Uterus (tissue), 4 donors: ENCODE measurements around the gene ADPRM. TPM values are rescaled to one million over a fixed set of nuclear protein-coding genes. Genes with fewer than 3 reads are reported as not detected.

Experiments
- DNase-seq, 2 donors: peaks; one replicate each; pipeline ENCODE4 v3.0.0-alpha.2; 2019 to 2020
- H3K27ac ChIP-seq, 2 donors: fragments of 200-600 bp; sonication (generic); 1 replicate in 1 of 2; 2 replicates in 1 of 2; pipeline ENCODE4 v1.5.1; 2016 to 2018
- H3K27me3 ChIP-seq, 2 donors: fragments of 200-600 bp; sonication (generic); one replicate each; pipeline ENCODE4 v1.5.1; 2018 to 2019; ENCODE audit warnings: control low read depth in 1 of 2
- H3K36me3 ChIP-seq, 2 donors: fragments of 200-600 bp; sonication (generic); one replicate each; pipeline ENCODE4 v1.5.1; 2019; ENCODE audit warnings: control low read depth in 1 of 2
- H3K4me1 ChIP-seq, 2 donors: fragments of 200-600 bp; sonication (generic); one replicate each; pipeline ENCODE4 v1.5.1; 2018 to 2019; ENCODE audit warnings: control low read depth in 1 of 2
- H3K4me3 ChIP-seq, 2 donors: fragments of 200-600 bp; sonication (generic); 1 replicate in 1 of 2; 2 replicates in 1 of 2; pipeline ENCODE4 v1.5.1; 2018 to 2019; ENCODE audit warnings: mild to moderate bottlenecking in 1 of 2
- H3K9me3 ChIP-seq, 2 donors: fragments of 200-600 bp; sonication (generic); one replicate each; pipeline ENCODE4 v1.5.1; 2019; ENCODE audit warnings: control low read depth in 1 of 2
- CTCF ChIP-seq, 4 experiments: fragments of 200-600 bp in 2 of 4; fragments of 450-650 bp in 2 of 4; sonication (generic) in 2 of 4; IDR thresholded peaks; one replicate each; pipeline ENCODE4 v1.5.1; 2016 to 2019; ENCODE audit warnings: antibody characterized with exemption in 4 of 4, mild to moderate bottlenecking in 2 of 4, moderate library complexity in 1 of 4
- POLR2A ChIP-seq, 2 donors: fragments of 450-650 bp; IDR thresholded peaks; one replicate each; pipeline ENCODE4 v1.6.1; 2016; ENCODE audit warnings: antibody characterized with exemption in 2 of 2, mild to moderate bottlenecking in 1 of 2, moderate library complexity in 1 of 2
- intact Hi-C: fragments of 100-400 bp; cut with DNase I; formaldehyde crosslinking; loops from one replicate; pipeline ENCODE4 v1.15.1; 2023; ENCODE audit warnings: low total_unique reads
- total RNA-seq, 4 donors: library from RNA; depleted of rRNA in 3 of 4; stranded (reverse); fragments of >200 nt in 3 of 4; gene quantifications; one replicate each; pipeline versions ENCODE4 v1.1.0 to v1.2.4, GENCODE V29; 2014 to 2023
- donor health status: DM: yes; HTN: yes; CAD: no.

The ADPRM gene
- 10 to 100 TPM; 14.0 to 32.6 (median 17.8) TPM for total RNA-seq

GRCh38 chr17:10697092-10698081, at the start of gene ADPRM, which contains the start of gene SCO1:
TSS of gene ADPRM (plus strand) at chr17:10697594. CDS start at chr17:10704927, 7,333 bp downstream.
TSS of gene SCO1 (minus strand) at chr17:10697533. CDS start at chr17:10697507, 26 bp downstream.
- intact Hi-C loops = no loop called here
- no peaks in the 10 kb centered on the region for H3K36me3 ChIP-seq
- TF ChIP-seq CTCF (IDR thresholded peaks at IDR 0.05) = peak; percentile 32 to 60 (median 50)
- TF ChIP-seq POLR2A (IDR thresholded peaks at IDR 0.05) = peak; percentile 95

GRCh38 chr17:10648381-10648780, 49.0 kb upstream of the ADPRM start:
- no peak overlapping the region for H3K27ac ChIP-seq
- intact Hi-C loops = loop anchor here (5.0 kb wide), 1 partner anchor 194 kb away; no protein-coding TSS in a partner anchor
- no peak for TF ChIP-seq POLR2A (IDR thresholded peaks at IDR 0.05)
- no peak for TF ChIP-seq CTCF (IDR thresholded peaks at IDR 0.05)
- no peak overlapping the region for H3K4me3 ChIP-seq
- no peaks in the 10 kb centered on the region for H3K27me3 ChIP-seq
- no peaks in the 10 kb centered on the region for H3K36me3 ChIP-seq
- no peak for DNase-seq
- no peaks in the 10 kb centered on the region for H3K4me1 ChIP-seq
- no peaks in the 10 kb centered on the region for H3K9me3 ChIP-seq

More at GRCh38 chr17:10697092-10698081, at the start of gene ADPRM, which contains the start of gene SCO1:
- DNase-seq = peak; percentile 92 to 93
- Histone ChIP-seq H3K4me3 (peak within 1 kb of the TSS; percentile 68 to 78), H3K27ac (peak within 1 kb of the TSS; percentile 90 to 91), H3K9me3 (no peaks in the 10 kb centered on the region), H3K4me1 (no peaks in the 10 kb centered on the region), H3K27me3 (no peaks in the 10 kb centered on the region)

GRCh38 chr17:10648956-10649355, 48.4 kb upstream of the ADPRM start:
- DNase-seq = no peak
- H3K27me3 ChIP-seq = no peaks in the 10 kb centered on the region
- no peaks in the 10 kb centered on the region for H3K9me3 ChIP-seq
- no peak overlapping the region for H3K4me3 ChIP-seq
- no peaks in the 10 kb centered on the region for H3K4me1 ChIP-seq
- intact Hi-C loops = loop anchor here (5.0 kb wide), 1 partner anchor 193 kb away; no protein-coding TSS in a partner anchor
- H3K27ac ChIP-seq = no peak overlapping the region
- no peaks in the 10 kb centered on the region for H3K36me3 ChIP-seq
- TF ChIP-seq CTCF (IDR thresholded peaks at IDR 0.05) (no peak), POLR2A (IDR thresholded peaks at IDR 0.05) (no peak)

- Histone ChIP-seq H3K4me3 (no peak overlapping the region), H3K27me3 (no peaks in the 10 kb centered on the region), H3K9me3 (no peaks in the 10 kb centered on the region), H3K27ac (no peak overlapping the region), H3K36me3 (no peaks in the 10 kb centered on the region), H3K4me1 (no peaks in the 10 kb centered on the region)
- intact Hi-C loops = loop anchor here (5.0 kb wide), 1 partner anchor 193 kb away; no protein-coding TSS in a partner anchor
- no peak for TF ChIP-seq CTCF (IDR thresholded peaks at IDR 0.05)
- no peak for TF ChIP-seq POLR2A (IDR thresholded peaks at IDR 0.05)
- DNase-seq = no peak
Observed at GRCh38 chr17:10649602-10650001, 47.8 kb upstream of the ADPRM start.

- Histone ChIP-seq H3K36me3 (no peaks in the 10 kb centered on the region), H3K27ac (no peak overlapping the region), H3K4me3 (no peak overlapping the region), H3K4me1 (no peaks in the 10 kb centered on the region), H3K9me3 (no peaks in the 10 kb centered on the region), H3K27me3 (no peaks in the 10 kb centered on the region)
- no peak for DNase-seq
- intact Hi-C loops = no loop called here
- TF ChIP-seq POLR2A (IDR thresholded peaks at IDR 0.05) (no peak), CTCF (IDR thresholded peaks at IDR 0.05) (no peak)
Observed at GRCh38 chr17:10651927-10652326, 45.5 kb upstream of the ADPRM start.
